Choroid plexus epithelial cell (primary cell): Measurements from ENCODE around the gene RTN4RL1.

Experiments used
- DNase-seq: peaks from one replicate; pipeline ENCODE4 v3.0.0-alpha.2; 2010; ENCODE audit warnings: low read depth
- H3K4me3 ChIP-seq: 2 replicates; pipeline ENCODE4 v1.5.1; 2011; ENCODE audit warnings: low read depth, mild to moderate bottlenecking, control low read depth, low read length, moderate library complexity
- TF ChIP-seq, protein P1 (sequence below): conservative IDR thresholded peaks from 2 replicates; pipeline ENCODE4 v1.5.1; 2011; ENCODE audit warnings: low read depth, mild to moderate bottlenecking, control low read depth, inconsistent platforms, low read length, moderate library complexity

RTN4RL1 gene

DNA sequence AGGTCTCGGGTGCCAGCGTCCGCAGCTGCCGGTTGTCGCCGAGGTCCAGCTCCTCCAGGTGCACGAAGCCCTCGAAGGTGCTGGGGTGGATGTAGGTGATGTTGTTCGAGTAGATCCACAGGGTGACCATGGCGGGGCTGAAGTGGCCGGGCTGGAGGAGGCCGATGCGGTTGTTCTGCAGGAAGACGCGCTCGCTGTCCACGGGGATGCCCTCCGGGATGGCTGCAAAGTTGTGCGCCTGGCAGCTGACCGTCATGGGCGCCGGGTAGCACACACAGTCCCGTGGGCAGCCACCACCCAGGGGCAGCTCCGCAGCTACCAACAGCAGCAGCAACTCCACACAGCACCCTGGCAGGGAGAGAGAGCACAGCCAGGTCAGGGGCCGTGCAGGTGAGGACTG lies 87.7 kb downstream of the RTN4RL1 start:
- TF ChIP-seq, protein P1, sequence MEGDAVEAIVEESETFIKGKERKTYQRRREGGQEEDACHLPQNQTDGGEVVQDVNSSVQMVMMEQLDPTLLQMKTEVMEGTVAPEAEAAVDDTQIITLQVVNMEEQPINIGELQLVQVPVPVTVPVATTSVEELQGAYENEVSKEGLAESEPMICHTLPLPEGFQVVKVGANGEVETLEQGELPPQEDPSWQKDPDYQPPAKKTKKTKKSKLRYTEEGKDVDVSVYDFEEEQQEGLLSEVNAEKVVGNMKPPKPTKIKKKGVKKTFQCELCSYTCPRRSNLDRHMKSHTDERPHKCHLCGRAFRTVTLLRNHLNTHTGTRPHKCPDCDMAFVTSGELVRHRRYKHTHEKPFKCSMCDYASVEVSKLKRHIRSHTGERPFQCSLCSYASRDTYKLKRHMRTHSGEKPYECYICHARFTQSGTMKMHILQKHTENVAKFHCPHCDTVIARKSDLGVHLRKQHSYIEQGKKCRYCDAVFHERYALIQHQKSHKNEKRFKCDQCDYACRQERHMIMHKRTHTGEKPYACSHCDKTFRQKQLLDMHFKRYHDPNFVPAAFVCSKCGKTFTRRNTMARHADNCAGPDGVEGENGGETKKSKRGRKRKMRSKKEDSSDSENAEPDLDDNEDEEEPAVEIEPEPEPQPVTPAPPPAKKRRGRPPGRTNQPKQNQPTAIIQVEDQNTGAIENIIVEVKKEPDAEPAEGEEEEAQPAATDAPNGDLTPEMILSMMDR = no peak
- no peak overlapping the region for H3K4me3 ChIP-seq
- no peak for DNase-seq

DNA sequence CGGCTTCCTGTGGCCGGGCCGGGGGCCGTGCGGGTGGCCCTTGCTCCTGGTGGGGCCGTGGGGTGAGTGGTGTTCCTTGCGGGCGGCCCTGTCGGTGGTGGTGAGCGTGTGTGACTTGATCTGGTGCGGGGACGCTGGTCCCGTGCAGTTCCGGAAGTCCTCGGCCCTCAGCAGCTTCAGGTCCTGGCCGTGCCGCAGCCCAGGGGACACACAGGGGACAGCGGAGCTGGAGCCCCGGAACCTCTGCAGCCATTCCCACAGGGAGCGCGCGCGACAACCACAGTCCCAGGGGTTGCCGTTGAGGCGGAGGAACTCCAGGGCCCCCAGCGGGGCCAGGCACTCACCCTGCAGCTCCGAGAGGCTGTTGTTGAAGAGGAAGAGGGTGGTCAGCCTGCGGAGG lies 88.4 kb downstream of the RTN4RL1 start:
- TF ChIP-seq, protein P1 = no peak
- H3K4me3 ChIP-seq = no peak overlapping the region
- no peak for DNase-seq

DNA sequence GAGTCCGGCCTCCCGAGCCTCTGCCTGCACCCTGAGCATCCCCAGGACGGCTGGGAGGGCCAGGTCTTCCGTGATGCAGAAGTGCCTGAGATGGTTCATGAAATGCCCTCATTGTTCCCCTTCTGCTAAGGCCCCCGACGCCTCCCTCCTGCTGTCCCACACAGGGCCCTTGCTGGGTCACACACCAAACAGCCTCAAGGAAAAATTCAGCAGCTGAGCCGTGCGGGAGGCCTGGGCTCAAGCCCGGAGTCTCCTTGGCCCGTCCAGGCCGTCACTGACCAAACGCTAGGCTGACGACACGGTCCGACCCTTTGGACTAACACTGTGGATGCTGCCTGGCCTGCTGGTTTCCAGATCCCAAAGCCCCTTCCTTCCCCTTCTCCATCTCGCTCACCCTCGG lies 90.2 kb downstream of the RTN4RL1 start:
- no peak for DNase-seq
- H3K4me3 ChIP-seq = no peak overlapping the region
- TF ChIP-seq, protein P1 = no peak

DNA sequence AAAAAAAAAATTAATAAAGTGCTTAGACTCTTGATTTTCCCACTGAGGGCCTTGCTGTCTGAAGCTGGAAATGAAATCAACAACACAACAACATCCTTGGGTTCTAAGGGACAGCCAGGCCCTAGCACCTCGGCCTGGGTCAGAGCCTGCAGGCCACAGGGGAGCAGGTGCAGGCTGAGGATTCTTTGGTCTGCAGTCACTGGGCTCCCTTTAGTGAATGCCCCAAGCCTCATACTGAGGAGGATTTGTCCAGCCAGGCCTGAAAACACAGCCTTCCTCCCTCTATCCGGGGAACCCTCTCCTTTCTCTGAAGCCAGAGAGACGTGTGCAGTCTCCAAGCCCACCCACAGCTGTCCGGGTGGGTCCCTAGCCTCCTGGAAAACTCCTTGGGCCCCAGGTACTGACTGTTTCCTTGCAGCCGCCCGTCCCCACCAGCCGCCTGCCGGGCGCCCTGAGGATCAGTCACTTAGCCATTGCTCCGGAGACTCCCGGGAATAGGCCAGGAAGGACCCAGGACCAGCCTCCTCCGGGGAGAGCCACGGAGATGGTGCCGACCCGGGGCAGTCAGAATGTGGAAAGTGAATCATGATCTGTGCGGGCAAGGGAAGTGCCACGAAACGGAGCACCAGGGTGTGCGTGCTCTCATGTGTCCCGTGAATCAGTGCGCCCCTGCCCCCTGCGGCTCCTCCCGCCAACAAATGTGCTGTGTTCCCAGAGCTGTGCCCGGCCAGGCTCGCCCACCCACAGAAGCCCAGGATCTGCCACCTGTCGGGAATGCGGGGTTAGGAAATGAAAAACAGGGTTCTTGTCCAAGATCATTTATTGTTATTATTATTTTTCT lies 91.0 kb downstream of the RTN4RL1 start:
- H3K4me3 ChIP-seq = no peak overlapping the region
- no peak for DNase-seq
- TF ChIP-seq, protein P1 = no peak

DNA sequence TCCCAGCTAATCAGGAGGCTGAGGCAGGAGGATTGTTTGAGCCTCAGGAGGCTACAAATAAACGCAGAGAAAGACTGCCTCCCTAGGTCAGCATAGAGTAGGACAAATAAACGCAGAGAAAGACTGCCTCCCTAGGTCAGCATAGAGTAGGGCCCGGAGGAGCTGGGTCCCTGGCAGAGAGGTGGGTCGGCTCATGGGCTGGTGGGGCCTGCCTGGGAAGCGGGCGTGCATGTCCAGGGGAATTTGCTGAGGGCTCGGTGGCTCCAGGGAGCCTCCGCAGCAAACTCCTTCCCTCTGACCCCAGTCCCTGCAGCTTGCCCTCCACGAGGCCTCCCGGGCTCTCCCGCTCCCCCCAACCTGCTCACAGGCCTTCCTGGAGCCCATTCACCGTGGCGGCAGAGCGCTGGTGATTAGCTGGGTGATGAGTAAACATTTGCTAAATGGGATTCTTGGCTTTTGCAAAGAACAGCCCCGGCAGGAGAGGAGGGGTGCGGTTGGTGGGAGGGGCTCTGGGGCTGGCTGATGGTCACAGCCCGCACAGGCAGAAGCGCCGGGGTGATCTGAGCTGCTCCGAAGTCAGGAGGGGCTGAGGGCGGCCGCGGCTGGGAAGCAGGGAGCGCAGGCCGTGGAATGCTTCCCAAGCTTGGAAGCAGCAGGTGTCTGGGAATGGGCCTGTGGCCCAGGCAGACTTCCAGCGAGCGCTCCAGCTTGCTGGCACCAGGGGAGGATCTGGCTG lies 93.1 kb downstream of the RTN4RL1 start:
- TF ChIP-seq, protein P1 = no peak
- no peak for DNase-seq
- no peak overlapping the region for H3K4me3 ChIP-seq

DNA sequence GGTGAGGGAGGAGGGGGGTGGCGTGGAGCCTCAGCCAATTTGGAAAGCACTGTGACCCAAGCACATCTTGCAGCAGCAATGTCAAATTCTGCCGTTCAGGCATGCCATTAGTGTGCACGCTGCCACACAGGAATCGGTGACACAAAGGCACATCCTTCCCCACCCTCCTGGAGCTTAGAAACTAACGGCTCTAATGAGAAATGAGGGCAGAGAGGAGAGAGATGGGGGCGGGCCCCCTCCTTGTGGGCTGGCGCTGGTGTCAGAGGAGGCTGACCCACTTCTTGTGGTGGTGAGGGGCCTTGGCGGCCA lies 94.8 kb downstream of the RTN4RL1 start:
- no peak for DNase-seq
- TF ChIP-seq, protein P1 = no peak

DNA sequence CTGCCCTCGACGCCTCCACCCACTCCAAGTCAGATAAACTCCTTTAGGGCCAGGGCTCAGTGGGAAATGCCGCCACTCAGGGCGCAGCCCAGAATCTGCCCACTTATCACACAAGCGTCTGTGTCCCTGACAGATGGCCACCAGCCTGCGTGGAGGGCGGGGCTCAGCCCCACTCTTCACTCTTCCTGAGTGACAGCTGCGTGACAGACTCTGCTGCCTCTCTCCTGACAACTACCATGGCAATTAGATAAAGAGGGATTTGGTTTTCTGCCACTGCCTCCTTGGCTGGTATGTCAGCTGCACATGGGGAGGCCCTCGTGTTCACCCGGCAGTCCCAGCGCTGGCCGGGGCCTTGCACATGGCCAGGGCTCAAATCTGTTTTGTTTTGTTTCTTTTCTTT lies 96.2 kb downstream of the RTN4RL1 start:
- no peak for DNase-seq
- H3K4me3 ChIP-seq = no peak overlapping the region
- TF ChIP-seq, protein P1 = no peak

More for the DNA sequence above, 94.8 kb downstream of the RTN4RL1 start:
- H3K4me3 ChIP-seq = no peak overlapping the region
